HepG2 (cell line): Measurements from ENCODE around the gene ABCG4. TPM values are rescaled to one million over a fixed set of nuclear protein-coding genes. Genes with fewer than 3 reads are reported as not detected.

Experiments used
- BCL6 ChIP-seq: IDR thresholded peaks from 2 replicates; pipeline ENCODE4 v1.6.1; 2016; ENCODE audit warnings: missing genetic modification reagents, missing compliant biosample characterization
- FOXP4 ChIP-seq: sonication (generic); formaldehyde crosslinking; IDR thresholded peaks from 2 replicates; pipeline ENCODE4 v1.4.0; 2020; ENCODE audit warnings: missing genetic modification reagents
- GABPB1 ChIP-seq: IDR thresholded peaks from 2 replicates; pipeline ENCODE4 v1.6.1; 2016; ENCODE audit warnings: mild to moderate bottlenecking, missing genetic modification reagents, moderate library complexity, missing compliant biosample characterization
- HNF4G ChIP-seq, 2 experiments: sonication (generic) in 1 of 2; formaldehyde crosslinking in 1 of 2; IDR thresholded peaks; 2 replicates each; pipeline versions ENCODE4 v1.4.0 to v1.6.1; 2011 to 2020; ENCODE audit warnings: borderline replicate concordance in 2 of 2, low read depth in 2 of 2, mild to moderate bottlenecking in 2 of 2, low read length in 1 of 2, missing genetic modification reagents in 1 of 2, moderate library complexity in 1 of 2
- KAT2B ChIP-seq: fragments of 150-350 bp; IDR thresholded peaks from 2 replicates; pipeline ENCODE4 v1.6.1; 2014; ENCODE audit warnings: low read depth, low read length, borderline replicate concordance
- KLF15 ChIP-seq: sonication (generic); formaldehyde crosslinking; IDR thresholded peaks from 2 replicates; pipeline ENCODE4 v1.8.1; 2023; ENCODE audit warnings: borderline replicate concordance, mild to moderate bottlenecking, inconsistent platforms, missing genetic modification reagents, mixed read lengths
- MBNL3 ChIP-seq: fragments of 250-450 bp; sonication (Bioruptor Pico); conservative IDR thresholded peaks from 2 replicates; pipeline ENCODE4 v1.8.0; 2022; ENCODE audit warnings: mild to moderate bottlenecking, inconsistent platforms
- MLX ChIP-seq: IDR thresholded peaks from 2 replicates; pipeline ENCODE4 v1.6.1; 2016
- NAIF1 ChIP-seq: sonication (generic); formaldehyde crosslinking; IDR thresholded peaks from 2 replicates; pipeline ENCODE4 v1.5.0; 2020; ENCODE audit warnings: mild to moderate bottlenecking, missing genetic modification reagents, borderline replicate concordance
- NR2F2 ChIP-seq: IDR thresholded peaks from 2 replicates; pipeline ENCODE4 v1.6.1; 2012; ENCODE audit warnings: low read depth, inconsistent platforms, borderline replicate concordance
- PHF8 ChIP-seq: sonication (generic); formaldehyde crosslinking; IDR thresholded peaks from 2 replicates; pipeline ENCODE4 v1.5.0; 2020; ENCODE audit warnings: missing genetic modification reagents
- SMAD9 ChIP-seq: sonication (generic); formaldehyde crosslinking; IDR thresholded peaks from 2 replicates; pipeline ENCODE4 v1.5.1; 2020; ENCODE audit warnings: mild to moderate bottlenecking, missing genetic modification reagents
- SNAPC5 ChIP-seq: sonication (generic); formaldehyde crosslinking; IDR thresholded peaks from 2 replicates; pipeline ENCODE4 v1.8.1; 2023; ENCODE audit warnings: mild to moderate bottlenecking, missing genetic modification reagents, borderline replicate concordance
- SNRNP70 ChIP-seq: fragments of 200-400 bp; formaldehyde crosslinking; IDR thresholded peaks from 2 replicates; pipeline ENCODE4 v1.6.1; 2017; ENCODE audit warnings: mild to moderate bottlenecking, low read depth, low read length, moderate library complexity
- THYN1 ChIP-seq: sonication (generic); formaldehyde crosslinking; IDR thresholded peaks from 2 replicates; pipeline ENCODE4 v1.8.1; 2023; ENCODE audit warnings: low read depth, mild to moderate bottlenecking, moderate library complexity, missing genetic modification reagents, borderline replicate concordance
- ZBTB2 ChIP-seq: sonication (generic); formaldehyde crosslinking; IDR thresholded peaks from 2 replicates; pipeline ENCODE4 v1.8.0; 2022; ENCODE audit warnings: low read depth, missing genetic modification reagents
- ZBTB49 ChIP-seq: sonication (generic); formaldehyde crosslinking; IDR thresholded peaks from 2 replicates; pipeline ENCODE4 v1.4.0; 2020; ENCODE audit warnings: missing genetic modification reagents, borderline replicate concordance
- ZNF230 ChIP-seq: sonication (generic); formaldehyde crosslinking; IDR thresholded peaks from 2 replicates; pipeline ENCODE4 v1.4.0; 2020; ENCODE audit warnings: mild to moderate bottlenecking, missing genetic modification reagents
- ZNF335 ChIP-seq: sonication (generic); formaldehyde crosslinking; IDR thresholded peaks from 2 replicates; pipeline ENCODE4 v1.4.0; 2020; ENCODE audit warnings: missing genetic modification reagents
- ZNF484 ChIP-seq: sonication (generic); formaldehyde crosslinking; IDR thresholded peaks from 2 replicates; pipeline ENCODE4 v1.5.1; 2020; ENCODE audit warnings: mild to moderate bottlenecking, low read depth, missing genetic modification reagents, borderline replicate concordance
- ZNF552 ChIP-seq: sonication (generic); formaldehyde crosslinking; IDR thresholded peaks from 2 replicates; pipeline ENCODE4 v1.9.0; 2022; ENCODE audit warnings: missing genetic modification reagents, mild to moderate bottlenecking, borderline replicate concordance
- ZNF557 ChIP-seq: sonication (generic); formaldehyde crosslinking; IDR thresholded peaks from 2 replicates; pipeline ENCODE4 v1.4.0; 2020; ENCODE audit warnings: missing genetic modification reagents
- ZNF773 ChIP-seq: sonication (generic); formaldehyde crosslinking; IDR thresholded peaks from 2 replicates; pipeline ENCODE4 v1.4.0; 2020; ENCODE audit warnings: missing genetic modification reagents, borderline replicate concordance
- polyA plus RNA-seq, 8 experiments: library from polyadenylated mRNA; depleted of rRNA in 3 of 8; stranded (reverse) in 7 of 8; unstranded in 1 of 8; fragments of >200 nt; fragmentation: Illumina TruSeq in 4 of 8; extraction: Trizol in 4 of 8; gene quantifications; 2 replicates each; pipeline versions ENCODE4 v1.2.1 to v1.2.3, GENCODE V29; 2011 to 2016; ENCODE audit warnings: low read depth in 4 of 8, missing spikeins in 1 of 8, mixed read lengths in 1 of 8; ENCODE audit not compliant: insufficient read depth in 1 of 8
- total RNA-seq, 5 experiments: library from RNA; depleted of rRNA; stranded (reverse); fragments of >200 nt; fragmentation: Illumina TruSeq; extraction: Trizol; gene quantifications; 2 replicates each; pipeline ENCODE4 v1.2.3, GENCODE V29; 2016; ENCODE audit warnings: low read depth in 1 of 5

ABCG4 gene
- total and polyA plus RNA-seq, 2 of the 13 experiments (the other 11 are each of a cell fraction or from before 2014, with no cell fraction given): not detected

- TF ChIP-seq ZNF773 (CRISPR knock-in tag): no peak
- TF ChIP-seq HNF4G (IDR thresholded peaks at IDR 0.05; ENCODE audit: borderline replicate concordance, low read depth, low read length): no peak
- TF ChIP-seq HNF4G (CRISPR knock-in tag; IDR thresholded peaks at IDR 0.05; ENCODE audit: borderline replicate concordance, low read depth): no peak
- TF ChIP-seq ZBTB49 (CRISPR knock-in tag): no peak
- peak; percentile 90 for TF ChIP-seq PHF8
- no peak for TF ChIP-seq THYN1
- no peak for TF ChIP-seq ZNF484 (CRISPR knock-in tag)
- TF ChIP-seq MLX (CRISPR knock-in tag): no peak
- TF ChIP-seq ZNF230 (CRISPR knock-in tag): no peak
- no peak for TF ChIP-seq MBNL3 (CRISPR knock-in tag)
- TF ChIP-seq NAIF1 (CRISPR knock-in tag): no peak; the same call in 1 of the 2 replicates
- TF ChIP-seq ZBTB2 (CRISPR knock-in tag): no peak; the same call in 1 of the 2 replicates
- no peak for TF ChIP-seq SNAPC5
- TF ChIP-seq SMAD9 (CRISPR knock-in tag): no peak
- TF ChIP-seq FOXP4: no peak
- TF ChIP-seq NR2F2: peak; percentile 14; the same call in 1 of the 2 replicates
- peak; percentile 82 for TF ChIP-seq GABPB1
- no peak for TF ChIP-seq ZNF557 (CRISPR knock-in tag)
- 0 out of 2 replicates have a peak, but pooled peaks have one; percentile 53 for TF ChIP-seq KLF15 (CRISPR knock-in tag)
- TF ChIP-seq ZNF552 (CRISPR knock-in tag): peak; percentile 23; the same call in 1 of the 2 replicates
- TF ChIP-seq BCL6 (CRISPR knock-in tag): no peak
- TF ChIP-seq KAT2B: no peak
- TF ChIP-seq SNRNP70: no peak
- no peak for TF ChIP-seq ZNF335 (CRISPR knock-in tag)
Measured at GRCh38 chr11:119168471-119169281, 19.8 kb downstream of the ABCG4 start, which contains the start of gene NLRX1 (continued).
